ENCODE measurements around the gene KHSRP.
A peak's percentile ranks its signal among the peaks of the same experiment; 100 is the strongest.

Gene KHSRP

GRCh38 chr19:6392221-6393073 lies 32.2 kb downstream of the KHSRP start:
- no peak for FAIRE-seq

DNA sequence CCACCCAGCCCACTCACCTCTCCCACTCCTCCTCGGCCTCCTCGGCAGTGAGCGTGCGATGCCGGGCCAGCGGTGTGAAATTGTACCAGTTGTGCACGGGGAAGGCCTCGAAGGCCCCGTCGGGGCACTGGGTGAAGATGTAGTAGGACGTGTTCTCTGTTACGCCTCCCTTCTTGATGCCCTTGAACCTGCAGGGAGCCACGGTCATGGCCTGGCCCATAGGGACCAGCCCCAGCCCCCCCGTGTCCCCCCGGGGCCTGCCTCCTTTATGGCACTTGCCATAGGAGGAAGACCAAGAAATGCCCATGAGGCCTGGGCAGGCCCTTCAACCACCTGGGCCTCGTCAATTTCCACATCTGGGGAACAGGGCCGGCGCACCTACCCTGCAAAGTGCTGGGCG lies 37.2 kb downstream of the KHSRP start:
- FAIRE-seq: no peak

DNA sequence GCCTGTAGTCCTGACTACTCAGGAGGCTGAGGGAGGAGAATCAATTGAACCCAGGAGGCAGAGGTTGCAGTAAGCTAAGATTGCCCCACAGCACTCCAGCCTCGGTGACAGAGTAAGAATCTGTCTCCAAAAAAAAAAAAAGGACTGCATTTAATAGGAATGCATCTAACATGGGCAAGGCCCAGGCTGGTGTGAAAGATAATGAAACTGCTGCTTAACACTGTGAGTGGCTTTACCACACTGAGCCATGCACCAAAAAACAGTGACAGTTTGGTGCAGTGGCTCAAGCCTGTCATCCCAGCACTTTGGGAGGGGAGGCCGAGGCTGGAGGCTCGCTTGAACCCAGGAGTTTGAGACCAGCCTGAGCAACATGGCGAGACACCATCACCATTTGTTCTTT lies 40.2 kb downstream of the KHSRP start:
- FAIRE-seq: no peak

DNA sequence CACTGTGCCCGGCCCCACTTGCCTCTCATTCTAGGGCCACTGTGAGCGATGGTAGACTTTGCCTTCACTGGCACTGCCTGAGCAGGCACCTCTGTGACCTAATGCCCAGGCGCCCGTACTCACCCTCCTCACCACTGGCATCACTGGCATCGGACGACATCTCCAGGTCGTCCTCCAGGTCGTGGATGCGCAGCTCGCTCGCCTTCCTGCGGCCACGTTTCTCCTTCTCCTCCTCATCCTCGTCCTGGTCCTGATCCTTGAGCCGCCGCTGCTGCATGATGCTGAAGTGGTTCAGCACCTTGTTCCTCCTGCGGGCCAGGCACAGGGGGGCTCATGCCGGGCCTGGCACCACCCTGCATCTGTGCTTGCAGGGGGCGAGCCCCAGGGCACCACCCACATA lies 41.4 kb downstream of the KHSRP start:
- no peak for FAIRE-seq

- FAIRE-seq: no peak
These were observed 43.4 kb downstream of the KHSRP start for GRCh38 chr19:6381030-6381750.

DNA sequence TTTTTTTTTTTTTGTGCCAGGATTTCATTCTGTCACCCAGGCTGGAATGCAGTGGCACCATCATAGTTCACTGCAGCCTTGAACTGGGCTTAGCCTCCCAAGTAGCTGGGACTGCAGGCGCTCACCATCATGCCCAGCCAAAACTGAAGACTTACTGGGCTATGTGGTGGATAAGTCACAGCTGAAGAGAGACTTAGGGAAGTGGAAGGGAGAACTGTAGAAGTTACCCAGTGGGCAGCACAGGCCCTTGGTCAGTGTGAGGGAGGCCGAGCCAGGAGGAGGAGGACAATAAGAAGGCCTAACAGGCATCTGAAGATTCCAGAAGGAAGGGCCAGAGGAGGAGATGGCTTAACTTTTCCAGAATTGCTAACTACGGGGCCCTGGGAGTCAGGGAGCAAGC lies 44.9 kb downstream of the KHSRP start:
- no peak for FAIRE-seq

- FAIRE-seq: no peak
These were observed 46.1 kb downstream of the KHSRP start for GRCh38 chr19:6378486-6378885.

DNA sequence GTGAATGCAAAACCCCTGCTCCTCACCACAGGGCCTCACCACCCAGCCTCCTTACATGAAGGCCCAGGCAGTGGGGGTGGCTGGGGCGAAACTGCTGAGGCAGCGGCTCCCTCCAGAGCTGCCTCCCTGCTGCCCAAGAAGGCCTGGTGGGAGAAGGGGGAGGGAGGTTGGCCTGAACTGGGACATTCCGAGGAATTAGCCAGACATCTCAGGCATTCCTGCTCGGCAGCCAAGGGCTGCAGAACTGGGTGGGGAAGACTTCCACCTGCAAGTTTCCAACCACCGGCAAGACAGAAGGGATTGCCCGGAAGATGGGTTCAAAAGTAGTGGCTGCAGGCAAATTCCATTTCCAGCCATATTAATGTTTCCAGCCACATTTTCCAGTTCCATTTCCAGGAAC lies 46.6 kb downstream of the KHSRP start:
- FAIRE-seq: no peak

GRCh38 chr19:6376512-6377190 lies 48.0 kb downstream of the KHSRP start:
- no peak for FAIRE-seq

GRCh38 chr19:6375411-6376010 lies 49.1 kb downstream of the KHSRP start, which contains the start of gene PSPN:
TSS of gene PSPN (minus strand) at chr19:6375933. CDS start at chr19:6375849, 84 bp downstream.
- FAIRE-seq: no peak

- no peak for FAIRE-seq
These were observed 49.8 kb downstream of the KHSRP start for GRCh38 chr19:6374711-6375410.

DNA sequence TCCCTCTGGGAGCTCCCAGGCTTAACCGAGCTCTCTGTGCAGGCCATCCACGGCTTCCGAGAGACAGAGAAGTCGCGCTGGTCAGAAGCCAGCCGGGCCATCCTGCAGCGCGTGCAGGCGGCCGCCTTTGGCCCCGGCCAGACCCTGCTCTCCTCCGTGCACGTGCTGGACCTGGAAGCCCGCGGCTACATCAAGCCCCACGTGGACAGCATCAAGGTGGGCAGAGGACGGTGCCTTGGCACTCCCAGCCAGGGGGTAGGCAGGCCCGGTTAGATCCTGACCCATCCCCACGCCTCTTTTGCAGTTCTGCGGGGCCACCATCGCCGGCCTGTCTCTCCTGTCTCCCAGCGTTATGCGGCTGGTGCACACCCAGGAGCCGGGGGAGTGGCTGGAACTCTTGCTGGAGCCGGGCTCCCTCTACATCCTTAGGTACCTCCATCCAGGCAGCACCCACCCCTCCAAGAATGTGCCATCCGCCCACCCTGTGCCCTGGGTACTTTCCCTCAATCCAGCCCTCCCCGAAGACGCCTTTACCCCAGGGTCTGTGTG lies 50.4 kb downstream of the KHSRP start:
- FAIRE-seq: no peak

DNA sequence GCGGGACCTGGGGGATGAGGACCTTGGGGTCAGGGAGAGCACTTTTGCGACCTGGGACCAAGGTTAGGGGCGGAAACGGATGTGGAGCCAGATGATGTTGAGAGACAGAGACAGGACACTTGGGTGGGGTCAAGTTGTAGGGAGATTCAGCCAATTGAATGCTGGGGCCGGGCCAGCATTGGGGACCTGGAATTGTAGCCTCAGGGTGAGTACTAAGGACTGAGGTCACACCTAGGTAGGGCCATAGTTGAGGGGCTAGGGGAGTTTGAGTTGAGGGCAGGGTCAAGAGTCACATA lies 50.9 kb downstream of the KHSRP start:
- FAIRE-seq: no peak

DNA sequence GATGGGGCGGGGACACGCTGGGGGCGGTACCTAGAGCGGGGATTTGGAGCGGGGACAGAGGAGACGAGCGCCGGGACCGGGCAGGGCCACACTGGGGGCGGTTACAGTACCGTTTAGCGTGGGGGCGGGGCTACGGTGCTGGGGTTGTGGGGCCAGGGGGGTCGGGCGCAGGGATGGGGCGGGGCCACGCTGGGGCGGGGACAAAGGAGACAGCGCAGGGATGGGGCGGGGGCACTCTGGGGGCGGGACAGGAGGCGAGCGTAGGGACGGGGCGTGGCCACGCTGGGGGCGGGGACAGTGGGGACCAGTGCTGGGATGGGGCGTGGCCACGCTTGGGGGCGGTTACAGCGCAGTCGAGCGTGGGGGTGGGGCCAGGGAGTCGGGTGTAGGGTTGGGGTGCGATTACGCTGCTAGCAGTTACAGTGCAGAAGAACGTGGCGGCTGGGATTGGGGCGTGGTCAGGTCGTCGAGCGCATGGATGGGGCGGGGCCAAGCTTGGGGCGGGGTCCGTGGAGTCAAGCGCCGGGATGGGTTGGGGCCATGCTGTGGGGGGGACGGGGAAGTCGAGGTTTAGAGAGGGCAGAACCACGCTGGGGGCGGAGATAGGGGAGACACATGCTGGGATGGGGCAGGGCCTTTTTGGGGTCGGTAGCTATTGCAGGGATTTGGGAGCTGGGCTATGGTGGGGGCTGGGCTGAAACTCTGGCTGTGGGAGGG lies 51.4 kb downstream of the KHSRP start:
- no peak for FAIRE-seq

DNA sequence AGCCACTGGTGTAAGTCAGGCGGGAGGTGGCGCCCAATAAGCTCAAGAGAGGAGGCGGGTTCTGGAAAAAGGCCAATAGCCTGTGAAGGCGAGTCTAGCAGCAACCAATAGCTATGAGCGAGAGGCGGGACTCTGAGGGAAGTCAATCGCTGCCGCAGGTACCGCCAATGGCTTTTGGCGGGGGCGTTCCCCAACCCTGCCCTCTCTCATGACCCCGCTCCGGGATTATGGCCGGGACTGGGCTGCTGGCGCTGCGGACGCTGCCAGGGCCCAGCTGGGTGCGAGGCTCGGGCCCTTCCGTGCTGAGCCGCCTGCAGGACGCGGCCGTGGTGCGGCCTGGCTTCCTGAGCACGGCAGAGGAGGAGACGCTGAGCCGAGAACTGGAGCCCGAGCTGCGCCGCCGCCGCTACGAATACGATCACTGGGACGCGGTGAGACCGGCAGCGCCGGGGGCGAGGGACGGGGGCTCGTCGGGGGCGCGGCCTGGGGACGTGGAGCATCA lies 52.0 kb downstream of the KHSRP start, which contains the start of gene ALKBH7:
ALKBH7 (plus strand) TSS at position 201 of the 502 bp plus-strand sequence; CDS start at position 228, 27 bp downstream.
- peak; percentile 94 for FAIRE-seq

DNA sequence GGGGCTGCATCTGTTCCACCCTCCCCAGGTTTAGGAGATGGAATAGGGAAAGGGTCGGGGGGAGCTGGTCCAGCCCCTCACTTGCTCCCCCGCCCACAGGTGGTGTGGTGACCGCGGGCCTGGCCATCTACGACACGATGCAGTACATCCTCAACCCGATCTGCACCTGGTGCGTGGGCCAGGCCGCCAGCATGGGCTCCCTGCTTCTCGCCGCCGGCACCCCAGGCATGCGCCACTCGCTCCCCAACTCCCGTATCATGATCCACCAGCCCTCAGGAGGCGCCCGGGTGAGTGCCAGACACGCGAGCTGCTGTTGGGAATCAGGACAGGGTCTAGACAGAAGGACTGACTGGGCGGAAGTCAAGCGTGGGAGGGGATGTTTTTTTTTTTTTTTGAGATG lies 60.3 kb downstream of the KHSRP start:
- FAIRE-seq: no peak
